Measurements from ENCODE around the gene ENHO. TPM values are rescaled to one million over a fixed set of nuclear protein-coding genes. Genes with fewer than 3 reads are reported as not detected.

ENHO gene
- total and polyA plus RNA-seq, 2 donors from 2014 or later, result 0.22 to 2.7 TPM

DNA sequence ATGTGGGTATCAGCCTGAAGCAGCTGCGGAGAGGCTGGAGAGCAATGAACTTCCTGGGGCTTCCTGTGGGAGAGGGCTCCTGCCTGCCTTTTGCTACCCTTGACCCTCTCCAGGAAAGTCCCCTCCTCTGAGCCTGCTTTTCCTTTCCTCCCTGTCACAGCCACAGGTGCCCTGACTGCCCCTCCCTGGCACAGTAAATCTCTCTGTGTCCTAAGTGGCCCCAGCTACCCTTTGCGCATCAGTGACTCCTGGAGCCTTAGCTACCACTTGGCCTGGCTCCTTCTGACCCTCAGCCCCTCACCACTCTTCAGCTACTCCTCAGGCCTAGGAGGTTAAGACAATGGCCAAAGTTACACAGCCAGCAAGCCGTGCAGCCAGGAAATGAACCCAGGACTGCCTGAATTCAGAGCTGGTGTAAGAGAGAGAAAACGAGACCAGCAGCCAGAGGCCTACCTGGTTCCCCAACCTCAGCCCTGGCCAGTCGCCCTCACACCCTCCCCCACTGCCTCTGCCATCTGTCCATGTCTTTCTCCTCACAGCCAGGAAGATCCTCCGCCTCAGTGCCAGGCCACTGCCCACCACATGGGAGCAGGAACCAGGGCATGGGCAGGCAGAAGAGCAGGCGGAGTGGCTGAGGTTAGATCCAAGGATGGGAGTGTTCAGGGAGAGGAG, 48.2 kb upstream of the ENHO start:
- no peak overlapping the region for H3K4me3 ChIP-seq (ENCODE audit: low read length in 3 of 3)
- DNase-seq (no peak), FAIRE-seq (no peak)
- H3K9ac ChIP-seq (ENCODE audit: low read length in 3 of 3), result no peak overlapping the region
- H3K27ac ChIP-seq (ENCODE audit: low read depth in 2 of 2, low read length in 2 of 2), result no peak overlapping the region
- intact Hi-C loops (cut with DNase I), result no loop called here
- TF ChIP-seq, protein P1, sequence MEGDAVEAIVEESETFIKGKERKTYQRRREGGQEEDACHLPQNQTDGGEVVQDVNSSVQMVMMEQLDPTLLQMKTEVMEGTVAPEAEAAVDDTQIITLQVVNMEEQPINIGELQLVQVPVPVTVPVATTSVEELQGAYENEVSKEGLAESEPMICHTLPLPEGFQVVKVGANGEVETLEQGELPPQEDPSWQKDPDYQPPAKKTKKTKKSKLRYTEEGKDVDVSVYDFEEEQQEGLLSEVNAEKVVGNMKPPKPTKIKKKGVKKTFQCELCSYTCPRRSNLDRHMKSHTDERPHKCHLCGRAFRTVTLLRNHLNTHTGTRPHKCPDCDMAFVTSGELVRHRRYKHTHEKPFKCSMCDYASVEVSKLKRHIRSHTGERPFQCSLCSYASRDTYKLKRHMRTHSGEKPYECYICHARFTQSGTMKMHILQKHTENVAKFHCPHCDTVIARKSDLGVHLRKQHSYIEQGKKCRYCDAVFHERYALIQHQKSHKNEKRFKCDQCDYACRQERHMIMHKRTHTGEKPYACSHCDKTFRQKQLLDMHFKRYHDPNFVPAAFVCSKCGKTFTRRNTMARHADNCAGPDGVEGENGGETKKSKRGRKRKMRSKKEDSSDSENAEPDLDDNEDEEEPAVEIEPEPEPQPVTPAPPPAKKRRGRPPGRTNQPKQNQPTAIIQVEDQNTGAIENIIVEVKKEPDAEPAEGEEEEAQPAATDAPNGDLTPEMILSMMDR (IDR thresholded peaks at IDR 0.05; ENCODE audit: borderline replicate concordance, extremely low read depth, insufficient read depth), result no peak
- H3K27me3 ChIP-seq (ENCODE audit: control insufficient read depth, insufficient read depth, low read length), result no peaks in the 10 kb centered on the region
- peaks cover 0 to 8% (median 4%) of the 10 kb centered on the region in 3 donors for H3K4me1 ChIP-seq (ENCODE audit: control insufficient read depth in 2 of 3, insufficient read depth in 2 of 3, low read depth in 1 of 3, low read length in 3 of 3)
- no peaks in the 10 kb centered on the region for H3K36me3 ChIP-seq (ENCODE audit: control insufficient read depth in 2 of 3, insufficient read depth in 3 of 3, low read length in 3 of 3)
- H3K9me3 ChIP-seq (ENCODE audit: control insufficient read depth in 2 of 3, insufficient read depth in 1 of 3, low read length in 3 of 3), result no peaks in the 10 kb centered on the region

DNA sequence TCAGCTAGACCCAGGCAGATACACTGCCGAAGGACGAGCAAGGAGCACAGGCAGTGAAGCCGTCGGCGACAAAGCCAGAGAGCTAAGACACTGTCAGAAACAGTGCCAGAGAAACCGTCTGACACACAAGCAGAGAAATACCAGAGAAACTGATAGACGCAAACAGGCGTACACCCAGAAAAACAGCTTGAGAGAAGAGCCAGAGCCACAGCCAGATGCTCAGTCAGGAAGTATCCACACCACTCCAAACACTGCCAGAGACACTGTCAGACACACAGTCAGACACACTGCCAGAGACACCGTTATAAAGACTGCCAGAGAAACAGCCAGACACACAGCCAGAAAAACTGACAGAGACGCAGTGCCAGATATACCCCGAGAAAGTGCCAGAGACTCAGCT, 47.6 kb upstream of the ENHO start:
- FAIRE-seq (no peak), DNase-seq (peak in 1 of 5 donors; percentile 38)
- Histone ChIP-seq H3K27ac (ENCODE audit: low read depth in 2 of 2, low read length in 2 of 2) (no peak overlapping the region), H3K27me3 (ENCODE audit: control insufficient read depth, insufficient read depth, low read length) (no peaks in the 10 kb centered on the region), H3K9me3 (ENCODE audit: control insufficient read depth in 2 of 3, insufficient read depth in 1 of 3, low read length in 3 of 3) (no peaks in the 10 kb centered on the region), H3K36me3 (ENCODE audit: control insufficient read depth in 2 of 3, insufficient read depth in 3 of 3, low read length in 3 of 3) (no peaks in the 10 kb centered on the region), H3K4me1 (ENCODE audit: control insufficient read depth in 2 of 3, insufficient read depth in 2 of 3, low read depth in 1 of 3, low read length in 3 of 3) (peaks cover 0 to 8% (median 4%) of the 10 kb centered on the region in 3 donors), H3K9ac (ENCODE audit: low read length in 3 of 3) (no peak overlapping the region), H3K4me3 (ENCODE audit: low read length in 3 of 3) (no peak overlapping the region)
- TF ChIP-seq, protein P1 (IDR thresholded peaks at IDR 0.05; ENCODE audit: borderline replicate concordance, extremely low read depth, insufficient read depth), result no peak
- intact Hi-C loops (cut with DNase I), result no loop called here

DNA sequence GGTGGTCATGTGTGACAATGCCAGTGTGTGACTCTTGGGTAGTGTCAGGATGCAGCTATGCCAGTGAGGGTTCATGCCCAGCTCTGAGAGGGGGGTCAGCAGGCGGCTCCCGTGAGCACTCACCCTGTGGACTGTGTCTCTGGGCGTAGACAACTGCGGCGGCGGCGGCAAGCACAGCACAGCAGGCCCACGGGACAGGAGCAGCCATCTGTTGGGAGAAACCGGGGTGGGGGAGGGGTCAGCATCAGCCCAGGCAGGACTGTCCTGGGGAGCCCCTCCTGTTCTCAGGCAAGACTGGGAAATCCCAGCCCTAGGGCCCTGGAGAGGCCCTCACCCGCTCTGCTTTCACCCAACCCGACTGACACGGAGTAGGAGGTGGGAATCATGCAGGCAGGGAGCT, 46.0 kb upstream of the ENHO start:
- H3K9me3 ChIP-seq (ENCODE audit: control insufficient read depth in 2 of 3, insufficient read depth in 1 of 3, low read length in 3 of 3), result no peaks in the 10 kb centered on the region
- TF ChIP-seq, protein P1 (IDR thresholded peaks at IDR 0.05; ENCODE audit: borderline replicate concordance, extremely low read depth, insufficient read depth), result no peak
- H3K36me3 ChIP-seq (ENCODE audit: control insufficient read depth in 2 of 3, insufficient read depth in 3 of 3, low read length in 3 of 3), result no peaks in the 10 kb centered on the region
- FAIRE-seq (no peak), DNase-seq (peak in 2 of 5 donors; percentile 50 to 68)
- H3K27me3 ChIP-seq (ENCODE audit: control insufficient read depth, insufficient read depth, low read length), result no peaks in the 10 kb centered on the region
- intact Hi-C loops (cut with DNase I), result no loop called here
- peaks cover 0 to 8% (median 4%) of the 10 kb centered on the region in 3 donors for H3K4me1 ChIP-seq (ENCODE audit: control insufficient read depth in 2 of 3, insufficient read depth in 2 of 3, low read depth in 1 of 3, low read length in 3 of 3)
- H3K9ac ChIP-seq (ENCODE audit: low read length in 3 of 3), result no peak overlapping the region
- no peak overlapping the region for H3K27ac ChIP-seq (ENCODE audit: low read depth in 2 of 2, low read length in 2 of 2)
- no peak overlapping the region for H3K4me3 ChIP-seq (ENCODE audit: low read length in 3 of 3)
